H1 (cell line): Measurements from ENCODE around the gene SEMA3D. TPM values are rescaled to one million over a fixed set of nuclear protein-coding genes. Genes with fewer than 3 reads are reported as not detected.

ENCODE experiments used
- CTCF ChIA-PET: fragments of 300-600 bp; sonication (Branson Sonifier 250); formaldehyde crosslinking; loops from one replicate; lab custom pipeline; 2021; ENCODE audit not compliant: partially characterized antibody; lab: Charles Lee
- POLR2A ChIA-PET: fragments of 300-600 bp; sonication (Branson Sonifier 250); formaldehyde crosslinking; loops from one replicate; lab custom pipeline; 2021; ENCODE audit warnings: inconsistent platforms; ENCODE audit not compliant: partially characterized antibody; lab: Charles Lee
- DNase-seq, 2 experiments: peaks; one replicate each; pipeline versions ENCODE4 v3.0.0 to v3.0.0-alpha.2; 2010 to 2022; ENCODE audit warnings: low spot score in 2 of 2, low read depth in 1 of 2, mixed read lengths in 1 of 2
- FAIRE-seq: peaks from 2 replicates; lab custom pipeline; 2011; peaks lifted over from hg19 to GRCh38; lab: Jason Lieb, UNC
- H2AFZ ChIP-seq: 2 replicates; pipeline ENCODE4 v1.8.1; 2012; ENCODE audit warnings: low read length, inconsistent platforms
- H2AK5ac ChIP-seq: 2 replicates; pipeline ENCODE4 v1.6.1; 2013; ENCODE audit warnings: low read depth, low read length
- H2BK120ac ChIP-seq: replicated peaks from 2 replicates; pipeline ENCODE3; 2013; ENCODE audit warnings: low read depth, low read length, inconsistent platforms
- H2BK12ac ChIP-seq: 2 replicates; pipeline ENCODE4 v1.6.1; 2013; ENCODE audit warnings: low read depth, low read length
- H2BK15ac ChIP-seq: 2 replicates; pipeline ENCODE4 v1.6.1; 2013; ENCODE audit warnings: low read length
- H2BK20ac ChIP-seq: 2 replicates; pipeline ENCODE4 v1.6.1; 2013; ENCODE audit warnings: low read length
- H2BK5ac ChIP-seq: 2 replicates; pipeline ENCODE4 v1.6.1; 2013; ENCODE audit warnings: low read depth, low read length
- H3K14ac ChIP-seq: 2 replicates; pipeline ENCODE4 v1.6.1; 2013; ENCODE audit warnings: inconsistent platforms; ENCODE audit not compliant: insufficient read length
- H3K18ac ChIP-seq: 2 replicates; pipeline ENCODE4 v1.6.1; 2013; ENCODE audit warnings: low read length; ENCODE audit errors: extremely low read depth
- H3K23ac ChIP-seq: 2 replicates; pipeline ENCODE4 v1.6.1; 2013; ENCODE audit warnings: inconsistent platforms; ENCODE audit not compliant: insufficient read length
- H3K23me2 ChIP-seq: 2 replicates; pipeline ENCODE4 v1.6.1; 2013; ENCODE audit warnings: low read depth, low read length
- H3K27ac ChIP-seq: 2 replicates; pipeline ENCODE4 v1.6.1; 2011; ENCODE audit warnings: low read depth, low read length, inconsistent platforms
- H3K27me3 ChIP-seq, 4 experiments: replicated peaks in 1 of 4; 1 replicate in 1 of 4; 2 replicates in 3 of 4; pipeline versions ENCODE4 v1.6.1 to v1.8.1; 2011 to 2013; ENCODE audit warnings: low read length in 3 of 4, mild to moderate bottlenecking in 3 of 4, inconsistent platforms in 2 of 4, mixed read lengths in 2 of 4, moderate library complexity in 1 of 4; ENCODE audit not compliant: control insufficient read depth in 3 of 4, insufficient read depth in 3 of 4; ENCODE audit errors: extremely low read depth in 1 of 4
- H3K36me3 ChIP-seq, 4 experiments: 2 replicates each; pipeline versions ENCODE4 v1.6.1 to v1.8.1; 2011 to 2013; ENCODE audit warnings: mild to moderate bottlenecking in 4 of 4, low read length in 3 of 4, moderate library complexity in 2 of 4, control low read depth in 1 of 4, inconsistent platforms in 1 of 4; ENCODE audit not compliant: insufficient read depth in 4 of 4, control insufficient read depth in 2 of 4
- H3K4ac ChIP-seq: replicated peaks from 2 replicates; pipeline ENCODE3; 2013; ENCODE audit warnings: low read length, low read depth, mixed read lengths, inconsistent platforms; ENCODE audit not compliant: insufficient read length
- H3K4me1 ChIP-seq, 4 experiments: replicated peaks in 1 of 4; 1 replicate in 1 of 4; 2 replicates in 3 of 4; pipeline versions ENCODE4 v1.6.1 to v1.8.1; 2011 to 2013; ENCODE audit warnings: low read length in 3 of 4, inconsistent platforms in 2 of 4, mixed read lengths in 1 of 4; ENCODE audit not compliant: insufficient read depth in 4 of 4, control insufficient read depth in 3 of 4
- H3K4me2 ChIP-seq, 2 experiments: 2 replicates each; pipeline versions ENCODE4 v1.6.1 to v1.8.1; 2011 to 2013; ENCODE audit warnings: low read depth in 2 of 2, low read length in 2 of 2, control low read depth in 1 of 2, inconsistent platforms in 1 of 2, mild to moderate bottlenecking in 1 of 2; ENCODE audit not compliant: insufficient read depth in 1 of 2
- H3K4me3 ChIP-seq, 4 experiments: fragments of 200-600, 300-600 bp in 1 of 4; sonication (generic), shearing (Covaris generic), sonication (Bioruptor Twin) in 1 of 4; 2 replicates each; pipeline versions ENCODE4 v1.5.1 to v1.8.1; 2011 to 2016; ENCODE audit warnings: low read length in 4 of 4, low read depth in 3 of 4, control low read depth in 2 of 4, inconsistent platforms in 2 of 4, mild to moderate bottlenecking in 2 of 4, mixed read lengths in 1 of 4, moderate library complexity in 1 of 4; ENCODE audit not compliant: insufficient read depth in 2 of 4; ENCODE audit errors: extremely low read depth in 1 of 4
- H3K56ac ChIP-seq: replicated peaks from 2 replicates; pipeline ENCODE3; 2013; ENCODE audit warnings: low read depth, mild to moderate bottlenecking, mixed read lengths, low read length, inconsistent platforms; ENCODE audit not compliant: insufficient read length
- H3K79me1 ChIP-seq: 2 replicates; pipeline ENCODE4 v1.6.1; 2013; ENCODE audit warnings: low read depth, low read length, control low read depth
- H3K79me2 ChIP-seq, 2 experiments: 2 replicates each; pipeline versions ENCODE4 v1.6.1 to v1.8.1; 2012 to 2013; ENCODE audit warnings: low read length in 2 of 2, mild to moderate bottlenecking in 2 of 2, inconsistent platforms in 1 of 2; ENCODE audit not compliant: insufficient read depth in 2 of 2, control insufficient read depth in 1 of 2
- H3K9ac ChIP-seq, 4 experiments: replicated peaks in 1 of 4; 1 replicate in 1 of 4; 2 replicates in 3 of 4; pipeline versions ENCODE4 v1.6.1 to v1.8.1; 2011 to 2013; ENCODE audit warnings: low read depth in 3 of 4, low read length in 3 of 4, control low read depth in 2 of 4, mild to moderate bottlenecking in 2 of 4, moderate library complexity in 2 of 4, inconsistent platforms in 1 of 4; ENCODE audit errors: extremely low read depth in 1 of 4
- H3K9me3 ChIP-seq, 2 experiments: 2 replicates each; pipeline versions ENCODE4 v1.6.1 to v1.8.1; 2012 to 2013; ENCODE audit warnings: mild to moderate bottlenecking in 2 of 2, moderate library complexity in 2 of 2, control low read depth in 1 of 2, inconsistent platforms in 1 of 2, low read depth in 1 of 2, low read length in 1 of 2, mixed read lengths in 1 of 2; ENCODE audit not compliant: insufficient read depth in 2 of 2
- H4K20me1 ChIP-seq, 2 experiments: replicated peaks in 1 of 2; 2 replicates each; pipeline versions ENCODE3 to v1.8.1; 2011 to 2013; ENCODE audit warnings: inconsistent platforms in 2 of 2, low read length in 2 of 2, mild to moderate bottlenecking in 1 of 2; ENCODE audit not compliant: insufficient read depth in 2 of 2, control insufficient read depth in 1 of 2
- H4K5ac ChIP-seq: 2 replicates; pipeline ENCODE4 v1.6.1; 2013; ENCODE audit warnings: low read length, low read depth, mixed read lengths, inconsistent platforms; ENCODE audit not compliant: insufficient read length
- H4K8ac ChIP-seq: 2 replicates; pipeline ENCODE4 v1.8.0; 2013; ENCODE audit warnings: mild to moderate bottlenecking, moderate library complexity, low read length, inconsistent platforms; ENCODE audit not compliant: insufficient read depth; ENCODE audit errors: extremely low read depth
- H4K91ac ChIP-seq: replicated peaks from 2 replicates; pipeline ENCODE3; 2013; ENCODE audit warnings: low read length, mixed read lengths, inconsistent platforms; ENCODE audit not compliant: insufficient read length
- HDAC2 ChIP-seq, 2 experiments: fragments of 300-600 bp in 1 of 2; sonication (generic) in 1 of 2; IDR thresholded peaks; 2 replicates each; pipeline ENCODE4 v1.6.1; 2011 to 2012; ENCODE audit warnings: low read depth in 2 of 2, low read length in 2 of 2, mild to moderate bottlenecking in 2 of 2, moderate library complexity in 2 of 2, borderline replicate concordance in 1 of 2, inconsistent platforms in 1 of 2
- WGBS, 2 experiments: shearing (Covaris generic) in 1 of 2; methylation state at CpG; one replicate each; pipeline versions ENCODE4 v1.1.6 to v1.1.7; 2013 to 2015; ENCODE audit warnings: low lambda C conversion rate in 2 of 2, mixed read lengths in 2 of 2, inconsistent platforms in 1 of 2, low coverage in 1 of 2, missing lambda C conversion rate in 1 of 2; ENCODE audit not compliant: insufficient replicate concordance in 2 of 2, insufficient coverage in 1 of 2, insufficient read length in 1 of 2; ENCODE audit errors: extremely low coverage in 1 of 2, missing lambda C conversion rate in 1 of 2; 5-methylcytosine and 5-hydroxymethylcytosine counted together
- polyA plus RNA-seq, 7 experiments: library from polyadenylated mRNA; depleted of rRNA in 3 of 7; stranded (reverse) in 5 of 7; unstranded in 2 of 7; fragments of >200 nt in 5 of 7; fragments of 200-250 nt in 2 of 7; gene quantifications; 1 replicate in 5 of 7; 2 replicates in 1 of 7; 4 replicates in 1 of 7; pipeline versions ENCODE4 v1.2.1 to v1.2.3, GENCODE V29; 2011 to 2013; ENCODE audit warnings: missing spikeins in 2 of 7, mixed read lengths in 2 of 7
- total RNA-seq: library from RNA; stranded (reverse); fragmentation: NEBNext Ultra II Directional; extraction: Animal tissue kit (Norgen Biotek cat#: 25700); gene quantifications from 2 replicates; pipeline ENCODE4 v1.2.1, GENCODE V29; 2021

Gene SEMA3D
- total and polyA plus RNA-seq, 2 of the 8 experiments (the other 6 are each of a cell fraction or from before 2014, with no cell fraction given) = 1.6 to 3.5 TPM

- H2BK15ac ChIP-seq = no peak overlapping the region
- H3K4me2 ChIP-seq = no peak overlapping the region
- H3K18ac ChIP-seq = no peak overlapping the region
- no peak overlapping the region for H2AFZ ChIP-seq
- H3K56ac ChIP-seq = no peak overlapping the region
- no peak overlapping the region for H2BK120ac ChIP-seq
- no peak overlapping the region for H3K4me3 ChIP-seq
- no peak overlapping the region for H3K27ac ChIP-seq
- POLR2A ChIA-PET = no interaction called here
- H3K79me2 ChIP-seq = no peaks in the 10 kb centered on the region
- no peak for TF ChIP-seq HDAC2 (IDR thresholded peaks at IDR 0.05; ENCODE audit: borderline replicate concordance in 1 of 2, low read depth in 2 of 2, low read length in 2 of 2)
- TF ChIP-seq, all 59 proteins: peak for 0
- H3K23me2 ChIP-seq = no peaks in the 10 kb centered on the region
- WGBS, 2 experiments = 93% methylated on average over 1 of the region's 1 CpG; no CpG with 5 or more reads in 1 of the 2 experiments
- H4K8ac ChIP-seq = no peak overlapping the region
- H4K91ac ChIP-seq = no peak overlapping the region
- FAIRE-seq (no peak), DNase-seq (no peak)
- H2AK5ac ChIP-seq = no peak overlapping the region
- H3K4me1 ChIP-seq = no peaks in the 10 kb centered on the region
- no peak overlapping the region for H2BK12ac ChIP-seq
- no peaks in the 10 kb centered on the region for H3K79me1 ChIP-seq
- H3K14ac ChIP-seq = no peak overlapping the region
- H4K5ac ChIP-seq = no peak overlapping the region
- H3K4ac ChIP-seq = no peak overlapping the region
- CTCF ChIA-PET = no interaction called here
- H3K9me3 ChIP-seq = no peaks in the 10 kb centered on the region
- no peak overlapping the region for H2BK20ac ChIP-seq
- H3K9ac ChIP-seq = no peak overlapping the region
- H4K20me1 ChIP-seq = no peaks in the 10 kb centered on the region
- no peaks in the 10 kb centered on the region for H3K36me3 ChIP-seq
- no peaks in the 10 kb centered on the region for H3K27me3 ChIP-seq
- no peak overlapping the region for H2BK5ac ChIP-seq
- no peak overlapping the region for H3K23ac ChIP-seq
Observed at GRCh38 chr7:85150624-85151023, 36.2 kb downstream of the SEMA3D start.
